Measurements from ENCODE around the gene ALDH1B1.
A peak's percentile ranks its signal among the peaks of the same experiment; 100 is the strongest.

Gene ALDH1B1

GRCh38 chr9:38392235-38393127 is at the start of gene ALDH1B1:
TSS of gene ALDH1B1 (plus strand) at chr9:38392702. CDS start at chr9:38395749, 3,047 bp downstream.
- peak; percentile 94 for DNase-seq

GRCh38 chr9:38343037-38343436 is 49.5 kb upstream of the ALDH1B1 start:
- no peak for DNase-seq

GRCh38 chr9:38343552-38343951 is 49.0 kb upstream of the ALDH1B1 start:
- DNase-seq: peak; percentile 41

GRCh38 chr9:38344566-38345324 is 47.8 kb upstream of the ALDH1B1 start:
- DNase-seq: peak; percentile 47

GRCh38 chr9:38345851-38346755 is 46.4 kb upstream of the ALDH1B1 start:
- DNase-seq: peak; percentile 39

- DNase-seq: peak; percentile 38
Observed at GRCh38 chr9:38346811-38347210, 45.7 kb upstream of the ALDH1B1 start.

- peak; percentile 40 for DNase-seq
Observed at GRCh38 chr9:38347271-38347671, 45.2 kb upstream of the ALDH1B1 start.

- peak; percentile 29 for DNase-seq
Observed at GRCh38 chr9:38347946-38348345, 44.6 kb upstream of the ALDH1B1 start.

- peak; percentile 13 for DNase-seq
Observed at GRCh38 chr9:38350529-38350928, 42.0 kb upstream of the ALDH1B1 start.

- DNase-seq: no peak
Observed at GRCh38 chr9:38352530-38353328, 39.8 kb upstream of the ALDH1B1 start.

GRCh38 chr9:38355115-38355514 is 37.4 kb upstream of the ALDH1B1 start:
- DNase-seq: no peak

- no peak for DNase-seq
Observed at GRCh38 chr9:38355517-38356120, 36.9 kb upstream of the ALDH1B1 start.

- DNase-seq: no peak
Observed at GRCh38 chr9:38356851-38357250, 35.7 kb upstream of the ALDH1B1 start.

- no peak for DNase-seq
Observed at GRCh38 chr9:38357350-38358114, 35.0 kb upstream of the ALDH1B1 start.

GRCh38 chr9:38358390-38359296 is 33.9 kb upstream of the ALDH1B1 start:
- peak; percentile 70 for DNase-seq

- DNase-seq: no peak
Observed at GRCh38 chr9:38359297-38359653, 33.2 kb upstream of the ALDH1B1 start.

GRCh38 chr9:38359689-38360385 is 32.7 kb upstream of the ALDH1B1 start:
- no peak for DNase-seq

GRCh38 chr9:38360839-38361472 is 31.5 kb upstream of the ALDH1B1 start:
- no peak for DNase-seq

GRCh38 chr9:38361473-38361850 is 31.0 kb upstream of the ALDH1B1 start:
- no peak for DNase-seq
